NOMO-1 (cell line): Measurements from ENCODE around the gene GNPTG.

ENCODE experiments used
- DNase-seq, 2 experiments: peaks; one replicate each; lab custom pipeline; 2025; ENCODE audit not compliant: unreplicated experiment in 2 of 2; lab: John Stamatoyannopoulos, UW

The GNPTG gene

GRCh38 chr16:1392826-1393225 lies 41.1 kb downstream of the GNPTG start:
- no peak for DNase-seq

GRCh38 chr16:1393613-1394176 lies 42.0 kb downstream of the GNPTG start:
- no peak for DNase-seq

DNA sequence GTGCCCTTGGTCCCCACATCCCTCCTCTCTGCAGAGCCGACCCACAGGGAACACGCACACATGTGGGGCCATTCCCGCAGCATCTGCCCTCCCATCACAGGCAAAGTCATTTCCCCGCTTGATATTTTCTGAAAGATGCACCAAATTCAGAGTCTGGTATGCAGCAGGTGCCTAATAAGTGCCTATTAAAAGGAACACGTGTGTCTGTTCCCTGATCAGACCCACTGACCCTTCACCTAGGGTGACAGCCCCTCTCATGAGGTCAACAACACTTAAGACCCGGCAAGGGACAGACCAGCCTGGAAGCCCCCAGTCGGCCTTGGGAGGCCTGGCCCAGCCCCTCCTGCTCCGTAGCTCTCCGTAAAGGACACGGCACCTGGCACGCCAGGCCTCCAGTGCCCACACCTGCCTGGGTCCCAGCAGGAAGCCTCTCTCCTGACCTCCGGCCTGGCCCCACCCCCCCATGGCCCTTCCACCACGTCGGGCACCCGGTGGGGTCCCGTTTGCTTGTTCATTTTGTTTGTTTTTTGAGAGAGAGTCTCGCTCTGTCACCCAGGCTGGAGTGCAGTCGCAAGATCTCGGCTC lies 42.7 kb downstream of the GNPTG start:
- no peak for DNase-seq

- no peak for DNase-seq
Observed at GRCh38 chr16:1395444-1396031, 43.8 kb downstream of the GNPTG start.

GRCh38 chr16:1397779-1398178 lies 46.0 kb downstream of the GNPTG start:
- no peak for DNase-seq

- DNase-seq, result no peak
Observed at GRCh38 chr16:1398351-1398750, 46.6 kb downstream of the GNPTG start.

DNA sequence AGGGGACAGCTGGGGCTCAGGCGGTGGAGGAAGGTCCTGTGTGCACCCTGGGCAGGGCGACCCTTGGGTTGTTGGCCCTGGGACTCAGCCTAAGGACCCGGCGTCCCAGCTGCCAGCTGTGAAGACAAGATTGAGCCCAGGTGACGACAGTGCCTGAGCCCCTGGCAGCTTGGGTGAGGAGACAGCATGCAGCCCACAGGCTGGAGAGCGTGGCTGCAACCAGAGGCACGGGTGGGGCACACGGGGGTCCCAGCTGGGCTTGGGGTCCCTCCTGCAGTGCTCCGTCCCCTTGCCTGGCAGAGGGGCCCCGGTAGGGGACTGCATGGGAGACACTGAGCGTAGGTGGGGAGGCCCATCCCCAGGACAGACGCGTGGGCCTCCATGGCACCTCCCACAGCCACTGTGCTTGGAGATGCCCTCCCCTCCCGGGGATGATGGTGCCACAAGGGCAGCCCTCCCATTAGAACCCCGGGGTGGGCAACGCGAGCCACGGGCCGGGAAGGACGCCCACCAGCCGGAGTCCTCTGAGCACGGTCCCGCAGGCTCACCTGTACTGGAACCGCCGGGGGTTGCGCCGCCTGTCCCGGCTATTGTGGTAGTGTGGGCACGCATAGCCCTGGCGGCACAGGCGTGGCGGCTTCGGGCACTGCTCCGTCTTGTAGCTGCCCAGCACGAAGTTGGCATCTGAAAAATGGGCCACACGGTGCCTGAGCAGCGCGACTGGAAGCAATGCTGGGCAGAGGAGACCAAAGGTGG lies 47.3 kb downstream of the GNPTG start:
- no peak for DNase-seq

DNA sequence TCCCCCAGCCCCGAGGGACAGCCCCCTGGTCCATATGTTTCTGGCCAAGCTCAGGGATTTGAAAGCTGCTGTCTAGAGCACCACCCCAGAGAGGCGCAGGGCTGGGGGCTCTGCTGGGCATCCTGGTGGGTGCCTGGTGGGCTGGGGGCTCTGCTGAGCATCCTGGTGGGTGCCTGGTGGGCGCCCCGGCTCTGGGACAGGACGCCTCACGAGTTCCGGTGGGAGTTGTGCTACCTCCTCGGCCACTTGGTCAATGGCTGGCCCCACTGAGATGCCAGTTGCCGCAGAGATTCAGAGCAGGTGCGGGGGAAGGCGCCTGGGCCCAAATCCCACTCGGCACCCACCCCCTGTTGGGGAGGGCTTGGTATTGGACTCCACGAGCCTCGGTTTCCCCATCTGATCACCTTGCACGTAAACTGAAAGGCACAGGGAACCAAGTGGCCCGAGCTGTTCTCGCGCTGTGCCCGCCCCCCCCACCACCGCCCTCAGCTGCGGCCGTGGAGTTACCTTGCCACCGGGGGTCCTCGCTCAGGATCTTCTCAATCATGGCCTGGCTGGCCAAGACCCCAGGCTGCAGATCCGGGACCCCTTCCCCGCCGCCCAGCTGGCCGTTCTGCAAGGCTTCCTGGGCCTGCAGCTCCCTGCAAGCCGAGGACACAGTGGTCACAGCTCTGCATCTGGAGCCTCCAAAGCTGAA lies 49.5 kb downstream of the GNPTG start:
- no peak for DNase-seq

GRCh38 chr16:1401758-1402154 lies 50.0 kb downstream of the GNPTG start:
- DNase-seq, result no peak

GRCh38 chr16:1403036-1403435 lies 51.3 kb downstream of the GNPTG start:
- DNase-seq, result no peak

GRCh38 chr16:1403733-1404132 lies 52.0 kb downstream of the GNPTG start:
- no peak for DNase-seq

DNA sequence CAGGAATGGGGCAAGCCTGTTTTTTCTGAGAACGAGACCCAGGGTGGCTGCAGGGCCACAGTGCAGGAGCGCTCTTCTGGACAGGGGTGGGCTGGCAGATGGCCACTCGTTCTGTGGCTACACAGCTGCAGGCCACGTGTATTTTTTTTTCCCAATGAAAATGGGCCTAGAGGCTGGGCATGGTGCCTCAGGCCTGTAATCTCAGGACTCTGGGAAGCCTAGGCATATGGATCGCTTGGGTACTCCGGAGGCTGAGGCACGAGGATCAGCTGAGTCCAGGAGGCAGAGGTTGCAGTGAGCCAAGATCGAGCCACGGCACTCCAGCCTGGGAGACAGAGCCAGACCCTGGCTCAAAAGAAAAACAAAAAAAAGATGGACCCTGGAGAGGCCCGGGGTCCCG lies 56.0 kb downstream of the GNPTG start:
- DNase-seq, result no peak

DNA sequence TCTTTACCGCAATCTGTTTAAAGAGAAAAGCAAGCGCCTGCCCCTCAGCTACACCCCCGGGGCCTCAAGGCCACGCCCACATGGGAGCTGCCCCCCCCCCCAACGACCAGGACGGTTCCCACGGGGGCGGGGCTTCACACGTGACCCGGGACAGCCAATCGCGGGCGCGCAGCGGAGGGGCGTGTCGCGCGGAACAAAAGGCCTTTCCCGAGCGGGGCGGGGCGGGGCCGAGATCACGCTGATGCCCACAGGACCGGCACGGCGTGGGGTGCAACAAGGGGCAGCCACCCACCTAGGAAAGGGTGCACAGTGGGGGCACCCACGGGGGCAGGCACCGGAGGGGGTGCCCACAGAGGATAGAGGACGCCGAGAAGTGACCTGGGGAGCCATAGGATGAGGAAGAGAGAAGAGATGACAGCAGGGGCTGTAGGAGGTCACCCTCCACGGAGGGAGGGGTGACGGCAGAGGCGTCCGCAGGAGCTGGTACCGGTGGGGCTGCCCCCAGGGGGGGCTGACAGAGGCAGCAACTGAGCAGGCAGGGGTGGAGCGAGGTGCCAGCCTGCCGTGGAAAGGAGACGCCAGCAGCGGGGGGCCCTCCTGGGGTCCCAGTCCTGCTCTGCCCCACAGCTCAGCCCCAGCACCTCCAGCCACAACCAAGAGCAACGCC lies 56.6 kb downstream of the GNPTG start:
- DNase-seq, result peak; percentile 77 to 88

GRCh38 chr16:1412847-1413246 lies 61.1 kb downstream of the GNPTG start:
- DNase-seq, result no peak
